Right ventricle myocardium inferior (tissue), 1 donor: ENCODE measurements around the gene CSTB. TPM values are rescaled to one million over a fixed set of nuclear protein-coding genes. Genes with fewer than 3 reads are reported as not detected.

Experiments
- ATAC-seq: fragments of 200-7000 bp; cut with Tn5 transposase; one replicate; pipeline ENCODE4 v1.9.1; 2020; ENCODE audit warnings: mild to moderate bottlenecking, moderate library complexity
- DNase-seq: peaks from one replicate; pipeline ENCODE4 v3.0.0; 2021; ENCODE audit errors: missing footprints
- intact Hi-C: fragments of 100-400 bp; cut with DNase I; formaldehyde crosslinking; loops from one replicate; pipeline ENCODE4 v1.11.0; 2022
- total RNA-seq: library from RNA; stranded (reverse); fragmentation: NEBNext Ultra II Directional; extraction: Animal tissue kit (Norgen Biotek cat#: 25700); gene quantifications from one replicate; pipeline ENCODE4 v1.2.1, GENCODE V29; 2021
- donor health status: DM: no; HTN: yes; CAD: no; lungs with severe emphysema.

The CSTB gene
- total RNA-seq, 1 donor from 2014 or later = 44.1 TPM

GRCh38 chr21:43812139-43812821, 36.2 kb upstream of the CSTB start:
- ATAC-seq (no peak), DNase-seq (no peak)
- intact Hi-C loops = no loop called here

- intact Hi-C loops = no loop called here
- no peak for DNase-seq
- peak; percentile 6 for ATAC-seq
These were observed 35.4 kb upstream of the CSTB start for GRCh38 chr21:43811262-43812105.

- DNase-seq (peak; percentile 92), ATAC-seq (peak; percentile 88)
- intact Hi-C loops = loop anchor here (1.0 kb wide), 1 partner anchor 165 kb away; no protein-coding TSS in a partner anchor
These were observed 34.6 kb upstream of the CSTB start for GRCh38 chr21:43810505-43811261.

- ATAC-seq (no peak), DNase-seq (no peak)
- intact Hi-C loops = loop anchor here (1.0 kb wide), 1 partner anchor 165 kb away; no protein-coding TSS in a partner anchor
These were observed 33.9 kb upstream of the CSTB start for GRCh38 chr21:43809853-43810504.

GRCh38 chr21:43809346-43809799, 33.3 kb upstream of the CSTB start:
- ATAC-seq (no peak), DNase-seq (no peak)
- intact Hi-C loops = no loop called here

GRCh38 chr21:43808832-43809251, 32.7 kb upstream of the CSTB start:
- DNase-seq = peak; percentile 56
- ATAC-seq = no peak
- intact Hi-C loops = no loop called here

GRCh38 chr21:43808367-43808766, 32.3 kb upstream of the CSTB start:
- intact Hi-C loops = no loop called here
- DNase-seq = peak; percentile 59
- no peak for ATAC-seq

- DNase-seq = peak; percentile 58
- ATAC-seq = no peak
- intact Hi-C loops = no loop called here
These were observed 30.1 kb upstream of the CSTB start for GRCh38 chr21:43806017-43806710.

- no peak for ATAC-seq
- peak; percentile 74 for DNase-seq
- intact Hi-C loops = no loop called here
These were observed 29.2 kb upstream of the CSTB start for GRCh38 chr21:43805275-43805800.

- intact Hi-C loops = no loop called here
- DNase-seq = peak; percentile 69
- ATAC-seq = no peak
These were observed 27.6 kb upstream of the CSTB start for GRCh38 chr21:43803558-43804300.

GRCh38 chr21:43802713-43803313, 26.7 kb upstream of the CSTB start:
- peak; percentile 61 for DNase-seq
- intact Hi-C loops = no loop called here
- no peak for ATAC-seq

GRCh38 chr21:43801006-43801783, 25.1 kb upstream of the CSTB start:
- ATAC-seq = no peak
- intact Hi-C loops = no loop called here
- peak; percentile 43 for DNase-seq

GRCh38 chr21:43800566-43800965, 24.5 kb upstream of the CSTB start:
- intact Hi-C loops = no loop called here
- no peak for ATAC-seq

GRCh38 chr21:43800124-43800523, 24.0 kb upstream of the CSTB start:
- no peak for ATAC-seq
- intact Hi-C loops = no loop called here
- DNase-seq = peak; percentile 23

More at GRCh38 chr21:43800566-43800965, 24.5 kb upstream of the CSTB start:
- DNase-seq = peak; percentile 28

GRCh38 chr21:43799301-43799840, 23.3 kb upstream of the CSTB start:
- no peak for ATAC-seq
- DNase-seq = peak; percentile 11
- intact Hi-C loops = no loop called here
